ENCODE data around the gene ROBO1. TPM values are rescaled to one million over a fixed set of nuclear protein-coding genes. Genes with fewer than 3 reads are reported as not detected.
"Not testable (repeated sequence)": the region's sequence is repeated elsewhere in the genome, so short reads cannot be mapped to it uniquely, and the experiment has no call there.

ROBO1 gene
- total RNA-seq, 1 donor, result 0.42 TPM

- Histone ChIP-seq H3K9me3 (ENCODE audit: low read depth, low read length) (no peaks in the 10 kb centered on the region), H3K4me1 (ENCODE audit: insufficient read depth, low read length) (no peaks in the 10 kb centered on the region), H3K4me3 (ENCODE audit: low read length) (no peak overlapping the region), H3K27me3 (ENCODE audit: insufficient read depth, low read length) (no peaks in the 10 kb centered on the region)
Observed at GRCh38 chr3:78707609-78708008, 1060.2 kb downstream of the ROBO1 start.

- Histone ChIP-seq H3K4me1 (ENCODE audit: insufficient read depth, low read length) (no peaks in the 10 kb centered on the region), H3K27me3 (ENCODE audit: insufficient read depth, low read length) (no peaks in the 10 kb centered on the region), H3K4me3 (ENCODE audit: low read length) (no peak overlapping the region), H3K9me3 (ENCODE audit: low read depth, low read length) (no peaks in the 10 kb centered on the region)
Observed at GRCh38 chr3:78706906-78707523, 1060.8 kb downstream of the ROBO1 start.

GRCh38 chr3:78703944-78704343, 1063.9 kb downstream of the ROBO1 start:
- Histone ChIP-seq H3K4me1 (ENCODE audit: insufficient read depth, low read length) (no peaks in the 10 kb centered on the region), H3K27me3 (ENCODE audit: insufficient read depth, low read length) (no peaks in the 10 kb centered on the region), H3K4me3 (ENCODE audit: low read length) (no peak overlapping the region), H3K9me3 (ENCODE audit: low read depth, low read length) (no peaks in the 10 kb centered on the region)

- Histone ChIP-seq H3K4me3 (ENCODE audit: low read length) (no peak overlapping the region), H3K27me3 (ENCODE audit: insufficient read depth, low read length) (no peaks in the 10 kb centered on the region), H3K4me1 (ENCODE audit: insufficient read depth, low read length) (no peaks in the 10 kb centered on the region), H3K9me3 (ENCODE audit: low read depth, low read length) (no peaks in the 10 kb centered on the region)
Observed at GRCh38 chr3:78701537-78701936, 1066.3 kb downstream of the ROBO1 start.

GRCh38 chr3:78698431-78698830, 1069.4 kb downstream of the ROBO1 start:
- Histone ChIP-seq H3K4me3 (ENCODE audit: low read length) (no peak overlapping the region), H3K9me3 (ENCODE audit: low read depth, low read length) (no peaks in the 10 kb centered on the region), H3K4me1 (ENCODE audit: insufficient read depth, low read length) (no peaks in the 10 kb centered on the region), H3K27me3 (ENCODE audit: insufficient read depth, low read length) (no peaks in the 10 kb centered on the region)

GRCh38 chr3:78697426-78697825, 1070.4 kb downstream of the ROBO1 start:
- Histone ChIP-seq H3K27me3 (ENCODE audit: insufficient read depth, low read length) (no peaks in the 10 kb centered on the region), H3K9me3 (ENCODE audit: low read depth, low read length) (peaks cover 8% of the 10 kb centered on the region), H3K4me3 (ENCODE audit: low read length) (no peak overlapping the region), H3K4me1 (ENCODE audit: insufficient read depth, low read length) (no peaks in the 10 kb centered on the region)

- H3K4me3 ChIP-seq (ENCODE audit: low read length), result no peak overlapping the region
- no peaks in the 10 kb centered on the region for H3K27me3 ChIP-seq (ENCODE audit: insufficient read depth, low read length)
- H3K9me3 ChIP-seq (ENCODE audit: low read depth, low read length), result peaks cover 8% of the 10 kb centered on the region
- no peaks in the 10 kb centered on the region for H3K4me1 ChIP-seq (ENCODE audit: insufficient read depth, low read length)
Observed at GRCh38 chr3:78690766-78691165, 1077.0 kb downstream of the ROBO1 start.

- H3K4me3 ChIP-seq (ENCODE audit: low read length), result no peak overlapping the region
- no peaks in the 10 kb centered on the region for H3K4me1 ChIP-seq (ENCODE audit: insufficient read depth, low read length)
- H3K9me3 ChIP-seq (ENCODE audit: low read depth, low read length), result peaks cover 8% of the 10 kb centered on the region
- no peaks in the 10 kb centered on the region for H3K27me3 ChIP-seq (ENCODE audit: insufficient read depth, low read length)
Observed at GRCh38 chr3:78689378-78689777, 1078.4 kb downstream of the ROBO1 start.

- H3K4me1 ChIP-seq (ENCODE audit: insufficient read depth, low read length), result no peaks in the 10 kb centered on the region
- no peak overlapping the region for H3K4me3 ChIP-seq (ENCODE audit: low read length)
- H3K27me3 ChIP-seq (ENCODE audit: insufficient read depth, low read length), result no peaks in the 10 kb centered on the region
- H3K9me3 ChIP-seq (ENCODE audit: low read depth, low read length), result peaks cover 1% of the 10 kb centered on the region
Observed at GRCh38 chr3:78687520-78687919, 1080.3 kb downstream of the ROBO1 start.

GRCh38 chr3:78683284-78683683, 1084.5 kb downstream of the ROBO1 start:
- Histone ChIP-seq H3K4me1 (ENCODE audit: insufficient read depth, low read length) (no peaks in the 10 kb centered on the region), H3K4me3 (ENCODE audit: low read length) (no peak overlapping the region), H3K9me3 (ENCODE audit: low read depth, low read length) (no peaks in the 10 kb centered on the region), H3K27me3 (ENCODE audit: insufficient read depth, low read length) (no peaks in the 10 kb centered on the region)

- not testable (repeated sequence) for H3K4me1 ChIP-seq (ENCODE audit: insufficient read depth, low read length); H3K27me3 ChIP-seq (ENCODE audit: insufficient read depth, low read length); H3K9me3 ChIP-seq (ENCODE audit: low read depth, low read length); H3K4me3 ChIP-seq (ENCODE audit: low read length)
Observed at GRCh38 chr3:78675119-78675805, 1092.5 kb downstream of the ROBO1 start.

GRCh38 chr3:78670746-78671145, 1097.1 kb downstream of the ROBO1 start:
- Histone ChIP-seq H3K27me3 (ENCODE audit: insufficient read depth, low read length) (no peaks in the 10 kb centered on the region), H3K4me3 (ENCODE audit: low read length) (no peak overlapping the region), H3K4me1 (ENCODE audit: insufficient read depth, low read length) (no peaks in the 10 kb centered on the region), H3K9me3 (ENCODE audit: low read depth, low read length) (no peaks in the 10 kb centered on the region)

GRCh38 chr3:78670094-78670493, 1097.7 kb downstream of the ROBO1 start:
- no peaks in the 10 kb centered on the region for H3K27me3 ChIP-seq (ENCODE audit: insufficient read depth, low read length)
- H3K9me3 ChIP-seq (ENCODE audit: low read depth, low read length), result no peaks in the 10 kb centered on the region
- H3K4me1 ChIP-seq (ENCODE audit: insufficient read depth, low read length), result no peaks in the 10 kb centered on the region

GRCh38 chr3:78668302-78668701, 1099.5 kb downstream of the ROBO1 start:
- Histone ChIP-seq H3K4me1 (ENCODE audit: insufficient read depth, low read length) (no peaks in the 10 kb centered on the region), H3K27me3 (ENCODE audit: insufficient read depth, low read length) (no peaks in the 10 kb centered on the region), H3K9me3 (ENCODE audit: low read depth, low read length) (no peaks in the 10 kb centered on the region), H3K4me3 (ENCODE audit: low read length) (no peak overlapping the region)

More at GRCh38 chr3:78670094-78670493, 1097.7 kb downstream of the ROBO1 start:
- no peak overlapping the region for H3K4me3 ChIP-seq (ENCODE audit: low read length)

- Histone ChIP-seq H3K4me3 (ENCODE audit: low read length) (no peak overlapping the region), H3K4me1 (ENCODE audit: insufficient read depth, low read length) (no peaks in the 10 kb centered on the region), H3K27me3 (ENCODE audit: insufficient read depth, low read length) (no peaks in the 10 kb centered on the region), H3K9me3 (ENCODE audit: low read depth, low read length) (no peaks in the 10 kb centered on the region)
Observed at GRCh38 chr3:78666470-78666800, 1101.4 kb downstream of the ROBO1 start.
